HTR-8/SVneo (cell line): ENCODE measurements around the gene GRAMD1B.

Source experiments
- DNase-seq: peaks from one replicate; pipeline ENCODE4 v3.0.0; 2011; ENCODE audit warnings: low spot score, mixed read lengths; ENCODE audit not compliant: insufficient read length
- FAIRE-seq: peaks from 2 replicates; lab custom pipeline; 2011; peaks lifted over from hg19 to GRCh38; lab: Jason Lieb, UNC

Gene GRAMD1B

GRCh38 chr11:123470842-123471241 is 40.8 kb downstream of the GRAMD1B start:
- DNase-seq (no peak), FAIRE-seq (no peak)

DNA sequence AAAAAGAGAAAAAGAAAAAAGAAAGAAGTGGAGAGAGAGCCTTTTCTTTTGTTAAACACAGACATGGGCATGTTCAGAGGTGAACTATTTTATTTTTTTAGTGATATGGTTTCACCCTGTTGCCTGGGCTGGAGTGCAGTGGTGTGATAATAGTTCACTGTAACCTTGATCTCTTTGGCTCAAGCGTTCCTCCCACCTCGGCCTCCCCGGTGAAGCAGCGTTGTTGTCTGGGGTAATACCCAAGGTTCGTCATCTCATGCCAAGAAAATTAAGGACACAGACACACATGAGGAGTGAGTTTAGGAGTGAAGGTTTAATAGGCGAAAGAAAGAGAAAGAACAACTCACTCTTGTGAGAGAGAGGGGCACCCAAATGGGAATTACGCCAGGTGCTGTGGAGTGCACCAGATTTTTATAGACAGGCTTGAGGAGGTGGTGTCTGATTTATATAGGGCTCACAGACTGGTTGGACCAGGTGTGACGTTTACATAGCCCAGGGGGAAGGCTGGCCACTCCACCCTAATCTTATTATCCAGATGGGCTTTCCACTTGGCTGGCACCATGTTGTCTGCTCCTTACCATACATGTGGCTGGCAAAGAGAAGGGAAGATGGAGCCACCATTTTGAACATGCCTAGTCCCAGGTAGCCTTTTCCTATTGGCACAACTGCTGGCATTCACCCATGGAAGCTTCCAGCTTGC is 42.3 kb downstream of the GRAMD1B start:
- FAIRE-seq (no peak), DNase-seq (no peak)

GRCh38 chr11:123473941-123474677 is 44.0 kb downstream of the GRAMD1B start:
- FAIRE-seq (no peak), DNase-seq (peak; percentile 41)

DNA sequence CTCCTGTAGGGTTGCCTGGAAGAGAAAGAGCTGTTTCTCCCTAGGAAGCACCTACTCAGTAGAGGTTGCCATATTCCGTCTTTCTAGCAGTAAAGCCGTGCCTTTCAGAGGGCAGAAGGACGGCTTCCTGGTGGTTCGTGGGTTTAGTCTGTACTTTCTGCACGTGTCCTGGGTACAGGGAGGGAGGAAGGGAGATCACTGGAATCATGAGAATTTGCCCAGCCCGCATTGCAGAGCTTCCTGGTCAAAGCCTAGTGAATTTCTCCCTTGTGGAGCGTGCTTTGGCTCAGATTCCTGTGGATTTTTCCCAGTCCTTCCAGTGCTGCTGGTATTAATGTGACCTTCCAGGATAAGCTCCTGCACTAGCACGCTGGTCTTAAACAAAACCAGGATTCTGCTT is 44.9 kb downstream of the GRAMD1B start:
- FAIRE-seq: no peak
- DNase-seq: no peak

DNA sequence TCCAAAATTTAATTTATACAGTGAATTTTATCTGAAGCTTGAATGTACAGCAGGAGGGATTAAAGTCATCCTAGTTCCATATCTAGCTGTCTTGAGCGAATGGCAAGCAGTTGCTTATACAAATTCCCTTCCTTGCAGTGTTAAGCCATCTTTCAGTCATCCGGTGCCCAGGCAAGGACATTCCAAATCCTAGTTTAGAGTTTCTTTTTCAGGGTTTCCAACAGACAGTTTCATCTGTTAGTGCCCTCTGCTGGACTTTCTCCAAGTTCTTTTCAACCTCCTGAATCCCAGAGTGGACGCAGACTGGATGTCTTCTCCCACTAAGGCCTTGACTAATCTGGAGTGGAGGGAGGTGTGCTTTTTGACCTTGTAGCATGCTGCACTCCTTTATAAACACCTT is 45.4 kb downstream of the GRAMD1B start:
- FAIRE-seq: no peak
- DNase-seq: peak; percentile 23

GRCh38 chr11:123477205-123477907 is 47.3 kb downstream of the GRAMD1B start:
- FAIRE-seq: no peak
- no peak for DNase-seq

DNA sequence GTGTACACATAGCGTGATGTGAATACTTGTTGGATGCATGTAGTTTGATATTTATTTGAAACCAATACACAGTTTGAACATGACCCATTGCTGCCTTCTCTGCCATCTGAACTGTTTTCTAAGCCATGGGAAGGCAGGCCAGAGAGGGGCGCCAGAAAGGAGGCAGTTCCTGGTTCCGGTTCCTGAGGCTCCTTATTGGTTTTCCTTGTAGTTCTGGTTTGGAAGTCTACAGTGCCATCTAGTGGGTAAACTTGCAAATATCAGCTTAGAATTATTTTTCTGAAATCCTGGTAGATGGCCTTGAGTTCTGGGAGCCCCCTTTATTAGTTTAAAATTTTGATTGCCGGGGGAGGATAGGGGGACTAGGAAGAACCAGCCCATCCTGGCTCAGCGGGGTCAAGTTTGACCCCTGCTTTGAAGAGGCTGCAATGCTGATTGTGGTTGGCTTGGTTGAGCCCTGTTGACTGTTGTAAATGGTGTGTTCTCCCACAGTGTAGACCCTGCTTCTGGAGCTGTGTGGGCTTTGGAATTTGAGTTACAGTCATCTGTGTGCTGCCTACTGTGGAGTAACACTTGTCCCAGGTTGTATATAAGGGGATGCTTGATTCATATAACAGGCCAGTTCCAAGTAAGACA is 48.4 kb downstream of the GRAMD1B start:
- DNase-seq: peak; percentile 69
- no peak for FAIRE-seq

DNA sequence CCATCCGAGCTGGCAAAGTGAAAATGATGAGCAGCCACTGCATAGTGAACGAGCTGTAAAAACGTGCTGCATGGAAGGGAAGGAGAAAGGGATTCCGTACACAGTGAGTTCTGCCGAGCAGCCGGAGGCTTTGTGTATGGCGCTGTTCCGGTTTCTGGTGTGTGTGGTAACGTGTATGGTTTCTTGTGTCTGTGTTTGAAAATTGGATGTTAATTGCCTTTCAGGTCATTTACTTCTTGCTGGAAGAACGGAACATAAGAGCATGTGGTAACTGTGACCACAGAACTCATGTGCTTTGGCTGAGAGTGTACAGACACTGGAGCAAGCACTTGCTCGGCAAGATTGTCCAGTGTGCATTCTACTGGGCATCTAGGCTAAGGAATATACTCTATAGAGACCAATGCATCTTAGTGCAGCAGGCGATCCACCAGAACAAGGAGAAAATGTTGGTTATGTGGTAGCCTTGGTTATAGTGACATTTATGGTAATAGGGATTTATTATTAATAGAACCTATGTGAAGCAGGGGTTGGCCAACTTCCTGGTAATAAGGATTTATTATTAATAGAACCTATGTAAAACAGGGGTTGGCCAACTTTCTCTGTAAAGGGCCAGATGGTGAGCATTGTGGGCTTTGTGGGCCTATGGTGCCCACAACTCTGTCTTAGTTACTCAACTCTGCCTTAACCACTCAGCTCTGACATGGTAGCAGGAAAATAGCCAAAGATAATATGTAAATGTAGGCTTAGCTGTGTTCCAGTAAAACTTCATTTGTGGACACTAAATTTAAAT is 49.2 kb downstream of the GRAMD1B start:
- FAIRE-seq (no peak), DNase-seq (no peak)

- DNase-seq: no peak
- FAIRE-seq: no peak
These were observed 50.3 kb downstream of the GRAMD1B start for GRCh38 chr11:123480290-123480815.

GRCh38 chr11:123480882-123481281 is 50.8 kb downstream of the GRAMD1B start:
- no peak for FAIRE-seq
- no peak for DNase-seq

GRCh38 chr11:123481640-123482039 is 51.6 kb downstream of the GRAMD1B start:
- FAIRE-seq (no peak), DNase-seq (no peak)

DNA sequence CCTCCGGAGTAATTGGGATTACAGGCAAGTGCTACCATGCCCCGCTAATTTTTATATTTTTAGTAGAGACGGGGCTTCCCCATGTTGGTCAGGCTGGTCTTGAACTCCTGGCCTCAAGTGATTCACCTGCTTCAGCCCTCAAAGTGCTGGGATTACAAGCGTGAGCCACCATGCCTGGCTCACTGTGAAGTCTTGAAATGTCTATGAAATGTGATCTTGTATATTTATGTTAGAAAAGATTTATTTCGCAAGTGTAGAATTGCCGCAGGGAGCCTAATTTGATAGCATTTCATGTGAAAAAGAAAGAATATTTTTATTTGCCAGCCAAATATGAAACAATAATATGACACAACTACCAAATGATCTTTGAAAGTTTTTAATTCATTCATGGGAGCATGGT is 52.1 kb downstream of the GRAMD1B start:
- FAIRE-seq: no peak
- DNase-seq: no peak

DNA sequence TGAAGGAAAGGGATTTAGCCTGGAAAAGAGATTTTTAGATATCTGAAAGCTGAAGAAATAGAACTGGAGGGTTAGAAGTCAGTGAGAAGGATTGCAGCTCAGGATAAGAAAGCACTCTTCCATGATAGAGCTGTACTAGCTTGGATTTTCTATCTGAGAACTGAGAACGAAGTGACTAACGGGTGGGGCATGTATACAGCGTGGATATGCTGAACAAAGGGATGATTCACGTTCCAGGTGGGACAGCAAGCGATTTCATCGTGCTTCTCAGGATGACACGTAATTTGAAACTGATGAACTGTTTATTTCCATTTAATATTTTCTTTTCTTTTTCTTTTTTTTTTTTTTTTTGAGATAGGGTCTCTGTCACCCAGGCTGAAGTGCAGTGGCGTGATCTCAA is 53.0 kb downstream of the GRAMD1B start:
- DNase-seq: no peak

GRCh38 chr11:123483466-123483865 is 53.4 kb downstream of the GRAMD1B start:
- DNase-seq: no peak
- FAIRE-seq: no peak

More for the DNA sequence above, 53.0 kb downstream of the GRAMD1B start:
- no peak for FAIRE-seq

- FAIRE-seq: no peak
- no peak for DNase-seq
These were observed 54.4 kb downstream of the GRAMD1B start for GRCh38 chr11:123484448-123484847.

DNA sequence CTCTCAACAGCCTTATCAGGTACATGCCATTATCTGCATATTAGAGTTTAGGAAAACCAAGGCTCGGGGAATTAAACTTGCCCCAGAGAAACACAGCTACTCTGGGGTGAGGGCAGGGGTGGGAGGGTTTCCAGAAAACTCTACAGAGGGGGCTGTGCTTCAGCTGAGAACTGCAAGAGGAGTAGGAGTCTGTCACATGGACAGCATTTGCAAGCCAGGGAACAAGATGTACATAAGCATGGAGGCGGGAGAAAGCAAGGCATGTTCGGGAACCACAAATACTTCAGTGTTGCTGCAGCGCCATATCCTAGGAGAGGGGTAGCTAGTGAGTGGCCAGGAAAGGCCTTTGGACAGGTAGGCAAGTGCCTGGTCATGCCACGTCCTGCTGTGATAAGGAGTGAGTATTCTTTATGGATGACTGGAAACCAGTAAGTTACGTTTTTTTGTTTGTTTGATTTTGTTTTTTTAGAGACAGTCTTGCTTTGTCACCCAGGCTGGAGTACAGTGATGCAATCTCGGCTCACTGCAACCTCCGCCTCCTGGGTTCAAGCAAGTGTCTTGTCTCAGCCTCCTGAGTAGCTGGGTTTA is 57.2 kb downstream of the GRAMD1B start:
- DNase-seq (no peak), FAIRE-seq (no peak)

DNA sequence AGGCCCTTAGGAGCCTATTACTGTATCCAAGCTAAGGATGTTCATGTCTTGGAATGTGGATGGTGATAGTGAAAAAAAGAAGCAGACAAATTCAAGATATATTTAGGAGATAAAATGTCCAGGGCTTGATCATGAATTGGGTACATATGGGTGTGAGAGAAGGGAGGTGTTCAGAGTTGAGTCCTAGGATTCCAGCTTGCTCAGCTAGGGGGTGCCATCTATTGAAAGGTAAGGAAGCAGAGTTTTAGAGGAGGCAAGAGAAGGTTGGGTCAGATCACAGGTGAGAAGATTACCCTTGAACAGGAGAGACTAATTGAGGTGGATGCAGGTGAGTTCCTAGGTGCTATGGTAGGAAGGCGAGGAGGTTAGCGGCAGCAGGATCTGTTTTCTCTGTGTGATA is 60.5 kb downstream of the GRAMD1B start:
- DNase-seq: no peak
- no peak for FAIRE-seq

GRCh38 chr11:123491241-123491640 is 61.2 kb downstream of the GRAMD1B start:
- no peak for FAIRE-seq
- no peak for DNase-seq

DNA sequence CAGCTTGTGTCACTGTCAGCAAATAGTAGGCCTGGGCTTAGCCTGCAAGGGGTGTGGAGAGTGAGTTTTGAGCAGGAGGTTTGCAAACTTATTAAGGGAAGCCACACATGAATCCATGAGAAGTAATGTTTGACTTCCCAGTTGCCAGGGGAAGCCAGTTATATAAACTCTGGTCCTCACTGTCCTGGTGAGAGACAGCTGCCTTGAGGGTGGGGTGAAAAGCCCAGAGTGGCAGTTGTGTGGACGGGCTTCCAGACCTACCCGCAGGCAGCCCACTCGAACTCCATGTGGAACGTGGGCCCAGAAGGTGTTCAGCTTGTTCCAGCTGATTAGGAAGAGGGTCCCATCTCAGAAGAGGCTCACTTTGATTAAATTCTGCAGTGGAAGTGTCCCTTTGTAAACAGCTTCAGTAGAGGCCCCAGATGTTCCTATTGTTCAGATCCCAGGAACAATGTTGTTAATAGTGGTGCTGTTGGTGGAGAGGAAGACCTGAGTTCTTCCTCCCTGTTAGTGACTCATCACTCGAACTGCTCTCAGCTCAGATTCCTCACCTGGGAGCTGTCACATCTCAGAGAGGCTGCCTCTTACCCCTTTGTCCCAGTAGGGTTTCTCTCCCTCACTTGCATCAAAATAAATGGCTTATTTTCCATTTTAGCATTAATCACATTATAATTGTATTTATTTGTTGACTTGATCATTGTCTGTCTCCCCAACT is 63.4 kb downstream of the GRAMD1B start:
- no peak for FAIRE-seq
- no peak for DNase-seq
